Activated naive CD4-positive, alpha-beta T cell treated with anti-CD3 and anti-CD28 coated beads for 36 hours (primary cell): Measurements from ENCODE around the gene WDR86. TPM values are rescaled to one million over a fixed set of nuclear protein-coding genes. Genes with fewer than 3 reads are reported as not detected.

ENCODE experiments used
- CTCF ChIA-PET: fragments of 350-600 bp; sonication (Branson Sonifier 250); formaldehyde crosslinking; loops from one replicate; lab custom pipeline; 2021; ENCODE audit warnings: antibody characterized with exemption; lab: Charles Lee
- DNase-seq: peaks from one replicate; pipeline ENCODE4 v3.0.0-alpha.2; 2020
- H3K27ac Mint-ChIP-seq: one replicate; pipeline ENCODE4 v1.8.0; 2021; ENCODE audit warnings: mild to moderate bottlenecking, mixed read lengths
- H3K27me3 Mint-ChIP-seq: one replicate; pipeline ENCODE4 v1.8.0; 2021; ENCODE audit warnings: low read depth, mixed read lengths
- H3K36me3 Mint-ChIP-seq: one replicate; pipeline ENCODE4 v1.8.0; 2021; ENCODE audit warnings: low read depth, mixed read lengths
- H3K4me1 Mint-ChIP-seq: one replicate; pipeline ENCODE4 v1.8.0; 2021; ENCODE audit warnings: low read depth, mixed read lengths
- H3K4me3 Mint-ChIP-seq: one replicate; pipeline ENCODE4 v1.8.0; 2021; ENCODE audit warnings: mild to moderate bottlenecking, moderate library complexity, mixed read lengths
- H3K9me3 Mint-ChIP-seq: one replicate; pipeline ENCODE4 v1.8.0; 2021; ENCODE audit warnings: mixed read lengths
- intact Hi-C: fragments of 100-400 bp; cut with micrococcal nuclease; formaldehyde crosslinking; loops from one replicate; pipeline ENCODE4 v1.15.1; 2023
- total RNA-seq, 2 experiments: library from RNA; stranded (reverse); gene quantifications; one replicate each; pipeline ENCODE4 v1.2.3, GENCODE V29; 2021

The WDR86 gene
- total RNA-seq, 2 experiments from 2014 or later = not detected

GRCh38 chr7:151398446-151399304 is 11.2 kb downstream of the WDR86 start:
- H3K27ac Mint-ChIP-seq = no peak overlapping the region
- intact Hi-C loops = no loop called here
- no peak for DNase-seq
- no peak overlapping the region for H3K4me3 Mint-ChIP-seq
- CTCF ChIA-PET = interaction anchor here (2.5 kb wide), 1 partner anchor 50 kb away, joined by 12 read pairs; no protein-coding TSS in a partner anchor
- no peaks in the 10 kb centered on the region for H3K4me1 Mint-ChIP-seq
- H3K9me3 Mint-ChIP-seq = no peaks in the 10 kb centered on the region
- no peaks in the 10 kb centered on the region for H3K27me3 Mint-ChIP-seq
- no peaks in the 10 kb centered on the region for H3K36me3 Mint-ChIP-seq

- no peaks in the 10 kb centered on the region for H3K4me1 Mint-ChIP-seq
- no peak overlapping the region for H3K27ac Mint-ChIP-seq
- intact Hi-C loops = no loop called here
- no peaks in the 10 kb centered on the region for H3K36me3 Mint-ChIP-seq
- CTCF ChIA-PET = no interaction called here
- H3K9me3 Mint-ChIP-seq = no peaks in the 10 kb centered on the region
- DNase-seq = no peak
- H3K27me3 Mint-ChIP-seq = no peaks in the 10 kb centered on the region
- no peak overlapping the region for H3K4me3 Mint-ChIP-seq
Observed at GRCh38 chr7:151397026-151397425, 12.8 kb downstream of the WDR86 start.

- no peak for DNase-seq
- no peaks in the 10 kb centered on the region for H3K36me3 Mint-ChIP-seq
- H3K9me3 Mint-ChIP-seq = no peaks in the 10 kb centered on the region
- no peak overlapping the region for H3K4me3 Mint-ChIP-seq
- CTCF ChIA-PET = interaction anchor here (0.9 kb wide), 1 partner anchor 81 kb away, joined by 7 read pairs; no protein-coding TSS in a partner anchor
- H3K27me3 Mint-ChIP-seq = no peaks in the 10 kb centered on the region
- H3K27ac Mint-ChIP-seq = no peak overlapping the region
- intact Hi-C loops = no loop called here
- H3K4me1 Mint-ChIP-seq = no peaks in the 10 kb centered on the region
Observed at GRCh38 chr7:151396328-151396970, 13.4 kb downstream of the WDR86 start.

- H3K36me3 Mint-ChIP-seq = no peaks in the 10 kb centered on the region
- no peaks in the 10 kb centered on the region for H3K9me3 Mint-ChIP-seq
- H3K4me3 Mint-ChIP-seq = no peak overlapping the region
- H3K4me1 Mint-ChIP-seq = no peaks in the 10 kb centered on the region
- H3K27me3 Mint-ChIP-seq = no peaks in the 10 kb centered on the region
- H3K27ac Mint-ChIP-seq = no peak overlapping the region
- DNase-seq = no peak
- CTCF ChIA-PET = no interaction called here
- intact Hi-C loops = no loop called here
Observed at GRCh38 chr7:151395036-151395367, 14.8 kb downstream of the WDR86 start.

- Mint-ChIP-seq H3K27me3 (no peaks in the 10 kb centered on the region), H3K27ac (no peak overlapping the region), H3K4me3 (no peak overlapping the region), H3K36me3 (no peaks in the 10 kb centered on the region), H3K9me3 (no peaks in the 10 kb centered on the region), H3K4me1 (no peaks in the 10 kb centered on the region)
- DNase-seq = no peak
- CTCF ChIA-PET = no interaction called here
- intact Hi-C loops = no loop called here
Observed at GRCh38 chr7:151394076-151395035, 15.5 kb downstream of the WDR86 start.

GRCh38 chr7:151393031-151393977 is 16.5 kb downstream of the WDR86 start:
- intact Hi-C loops = no loop called here
- no peaks in the 10 kb centered on the region for H3K9me3 Mint-ChIP-seq
- DNase-seq = no peak
- CTCF ChIA-PET = no interaction called here
- no peaks in the 10 kb centered on the region for H3K36me3 Mint-ChIP-seq
- H3K27ac Mint-ChIP-seq = no peak overlapping the region
- no peaks in the 10 kb centered on the region for H3K27me3 Mint-ChIP-seq
- H3K4me1 Mint-ChIP-seq = no peaks in the 10 kb centered on the region
- no peak overlapping the region for H3K4me3 Mint-ChIP-seq

- no peaks in the 10 kb centered on the region for H3K36me3 Mint-ChIP-seq
- DNase-seq = no peak
- H3K27ac Mint-ChIP-seq = no peak overlapping the region
- CTCF ChIA-PET = no interaction called here
- no peaks in the 10 kb centered on the region for H3K4me1 Mint-ChIP-seq
- intact Hi-C loops = no loop called here
- H3K9me3 Mint-ChIP-seq = no peaks in the 10 kb centered on the region
- no peaks in the 10 kb centered on the region for H3K27me3 Mint-ChIP-seq
- no peak overlapping the region for H3K4me3 Mint-ChIP-seq
Observed at GRCh38 chr7:151392426-151392825, 17.4 kb downstream of the WDR86 start.

GRCh38 chr7:151392002-151392401 is 17.8 kb downstream of the WDR86 start:
- H3K9me3 Mint-ChIP-seq = no peaks in the 10 kb centered on the region
- H3K4me1 Mint-ChIP-seq = no peaks in the 10 kb centered on the region
- no peak overlapping the region for H3K27ac Mint-ChIP-seq
- H3K27me3 Mint-ChIP-seq = no peaks in the 10 kb centered on the region
- no peak for DNase-seq
- no peaks in the 10 kb centered on the region for H3K36me3 Mint-ChIP-seq
- CTCF ChIA-PET = no interaction called here
- intact Hi-C loops = no loop called here
- no peak overlapping the region for H3K4me3 Mint-ChIP-seq

- no peaks in the 10 kb centered on the region for H3K27me3 Mint-ChIP-seq
- DNase-seq = no peak
- no peaks in the 10 kb centered on the region for H3K4me1 Mint-ChIP-seq
- CTCF ChIA-PET = no interaction called here
- H3K36me3 Mint-ChIP-seq = no peaks in the 10 kb centered on the region
- intact Hi-C loops = no loop called here
- no peaks in the 10 kb centered on the region for H3K9me3 Mint-ChIP-seq
- H3K4me3 Mint-ChIP-seq = no peak overlapping the region
- H3K27ac Mint-ChIP-seq = no peak overlapping the region
Observed at GRCh38 chr7:151391358-151391730, 18.5 kb downstream of the WDR86 start.

GRCh38 chr7:151390598-151391357 is 19.1 kb downstream of the WDR86 start:
- Mint-ChIP-seq H3K27me3 (no peaks in the 10 kb centered on the region), H3K4me1 (no peaks in the 10 kb centered on the region), H3K36me3 (no peaks in the 10 kb centered on the region), H3K4me3 (no peak overlapping the region), H3K27ac (no peak overlapping the region), H3K9me3 (no peaks in the 10 kb centered on the region)
- intact Hi-C loops = no loop called here
- CTCF ChIA-PET = no interaction called here
- no peak for DNase-seq
